ENCODE results near the gene DESI1.
"Not testable (repeated sequence)": the region's sequence is repeated elsewhere in the genome, so short reads cannot be mapped to it uniquely, and the experiment has no call there.

Gene DESI1

GRCh38 chr22:41620589-41621098 lies at the start of gene DESI1:
TSS of gene DESI1 (minus strand) at chr22:41621043. CDS start at chr22:41620839, 204 bp downstream.
- DNase-seq = no peak

- no peak for DNase-seq
Measured at GRCh38 chr22:41668971-41669911, 48.4 kb upstream of the DESI1 start.

- DNase-seq = no peak
Measured at GRCh38 chr22:41664951-41665350, 44.1 kb upstream of the DESI1 start.

GRCh38 chr22:41664490-41664889 lies 43.6 kb upstream of the DESI1 start:
- DNase-seq = no peak

- DNase-seq = not testable (repeated sequence)
Measured at GRCh38 chr22:41663594-41663993, 42.8 kb upstream of the DESI1 start.

- no peak for DNase-seq
Measured at GRCh38 chr22:41661713-41662112, 40.9 kb upstream of the DESI1 start.

- DNase-seq = no peak
Measured at GRCh38 chr22:41661088-41661487, 40.2 kb upstream of the DESI1 start.

GRCh38 chr22:41660416-41660815 lies 39.6 kb upstream of the DESI1 start:
- DNase-seq = no peak

- DNase-seq = no peak
Measured at GRCh38 chr22:41659941-41660340, 39.1 kb upstream of the DESI1 start.

- no peak for DNase-seq
Measured at GRCh38 chr22:41658869-41659268, 38.0 kb upstream of the DESI1 start.

GRCh38 chr22:41657709-41658108 lies 36.9 kb upstream of the DESI1 start:
- no peak for DNase-seq

GRCh38 chr22:41656556-41656955 lies 35.7 kb upstream of the DESI1 start:
- DNase-seq = no peak

GRCh38 chr22:41654322-41654721 lies 33.5 kb upstream of the DESI1 start:
- no peak for DNase-seq

GRCh38 chr22:41650821-41651220 lies 30.0 kb upstream of the DESI1 start:
- no peak for DNase-seq

- no peak for DNase-seq
Measured at GRCh38 chr22:41650229-41650628, 29.4 kb upstream of the DESI1 start.

GRCh38 chr22:41648432-41648831 lies 27.6 kb upstream of the DESI1 start:
- no peak for DNase-seq

- DNase-seq = no peak
Measured at GRCh38 chr22:41647771-41648170, 26.9 kb upstream of the DESI1 start.

- no peak for DNase-seq
Measured at GRCh38 chr22:41642331-41643110, 21.7 kb upstream of the DESI1 start.

GRCh38 chr22:41641854-41642253 lies 21.0 kb upstream of the DESI1 start:
- DNase-seq = no peak

GRCh38 chr22:41638748-41639147 lies 17.9 kb upstream of the DESI1 start:
- DNase-seq = no peak

GRCh38 chr22:41638124-41638523 lies 17.3 kb upstream of the DESI1 start:
- no peak for DNase-seq

- not testable (repeated sequence) for DNase-seq
Measured at GRCh38 chr22:41637623-41638022, 16.8 kb upstream of the DESI1 start.

- no peak for DNase-seq
Measured at GRCh38 chr22:41636467-41636866, 15.6 kb upstream of the DESI1 start.

- DNase-seq = not testable (repeated sequence)
Measured at GRCh38 chr22:41634610-41635009, 13.8 kb upstream of the DESI1 start.
